HG02642 (cell line): Measurements from ENCODE around the gene ZNF385D.

Experiments
- ATAC-seq: cut with Tn5 transposase; IDR thresholded peaks from one replicate; pipeline ENCODE4 v1.9.1; 2021; ENCODE audit warnings: mild to moderate bottlenecking; ENCODE audit not compliant: unreplicated experiment, poor library complexity

The ZNF385D gene

DNA sequence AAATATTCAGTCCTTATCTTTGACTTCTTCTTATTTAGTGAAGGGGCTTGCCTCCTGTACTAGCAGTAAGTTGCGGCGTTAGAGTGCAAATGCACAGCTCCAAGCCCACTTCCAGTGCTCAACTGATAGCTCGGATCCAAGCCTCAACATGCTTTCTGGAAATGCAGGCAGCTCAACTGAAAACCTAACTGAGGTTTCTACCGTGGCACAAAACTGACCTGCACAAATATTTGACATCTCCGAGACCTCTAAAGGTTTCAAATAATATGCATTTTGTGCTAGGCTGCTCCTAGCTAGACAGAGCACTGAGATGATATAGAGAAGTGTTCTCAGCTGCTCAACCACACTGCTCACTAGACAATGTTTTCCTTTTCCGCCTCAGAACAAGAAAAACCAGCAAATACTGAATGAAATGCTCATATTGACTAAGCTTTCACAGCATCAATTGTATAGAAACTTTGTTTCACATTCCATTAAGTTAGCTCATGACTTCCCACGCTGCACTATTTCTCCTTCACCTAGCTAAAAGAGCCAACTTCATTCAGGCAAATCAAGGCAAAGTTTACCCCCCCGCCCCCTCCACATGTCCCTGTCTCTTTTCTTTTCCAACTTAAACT lies 822 bp downstream of the ZNF385D start:
- no peak for ATAC-seq

DNA sequence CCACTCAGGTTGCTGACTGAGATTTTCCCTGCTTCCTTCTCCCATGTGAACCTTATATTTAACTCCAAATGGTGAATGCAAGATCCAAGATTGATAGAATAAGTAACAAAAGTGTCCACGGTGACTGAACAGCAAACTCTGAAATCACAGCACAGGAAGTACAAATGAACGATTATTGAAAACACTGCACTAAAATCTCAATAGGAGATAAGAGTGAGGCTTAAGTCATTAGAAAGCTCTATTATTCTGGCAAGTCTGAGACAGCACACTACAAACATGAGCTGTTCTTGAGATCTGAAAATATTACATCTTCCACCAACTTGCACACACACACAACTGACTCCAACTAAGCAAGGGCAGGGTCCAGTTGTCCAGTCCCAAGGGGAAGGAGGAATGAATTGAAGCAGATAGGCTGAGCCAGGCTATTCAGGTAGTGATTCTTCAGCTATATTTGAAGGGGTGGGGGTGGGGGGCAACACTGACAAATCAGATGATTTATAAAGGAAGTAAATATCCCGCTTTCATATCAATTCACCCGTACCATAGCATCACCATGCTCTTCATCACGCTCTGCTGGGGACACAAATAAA lies 2.9 kb downstream of the ZNF385D start:
- ATAC-seq: no peak

DNA sequence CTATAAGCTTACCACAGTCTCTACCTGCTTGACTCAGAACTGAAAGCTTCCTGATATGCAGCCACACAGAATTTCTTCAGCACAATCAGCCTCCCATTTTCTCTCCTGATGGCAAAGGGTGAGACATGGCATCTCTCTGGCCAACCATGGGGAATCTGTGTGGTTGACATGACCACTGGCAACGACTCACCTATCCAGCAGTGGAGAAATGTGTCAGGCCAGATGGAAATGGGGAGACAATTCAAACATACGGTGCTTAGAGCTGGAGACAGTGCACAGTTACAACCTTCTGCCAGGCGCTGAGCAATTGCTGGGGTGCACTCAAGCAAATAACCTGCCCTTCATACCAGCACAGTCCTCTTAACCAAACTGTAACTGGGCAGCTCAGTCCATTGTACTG lies 3.6 kb downstream of the ZNF385D start:
- no peak for ATAC-seq

DNA sequence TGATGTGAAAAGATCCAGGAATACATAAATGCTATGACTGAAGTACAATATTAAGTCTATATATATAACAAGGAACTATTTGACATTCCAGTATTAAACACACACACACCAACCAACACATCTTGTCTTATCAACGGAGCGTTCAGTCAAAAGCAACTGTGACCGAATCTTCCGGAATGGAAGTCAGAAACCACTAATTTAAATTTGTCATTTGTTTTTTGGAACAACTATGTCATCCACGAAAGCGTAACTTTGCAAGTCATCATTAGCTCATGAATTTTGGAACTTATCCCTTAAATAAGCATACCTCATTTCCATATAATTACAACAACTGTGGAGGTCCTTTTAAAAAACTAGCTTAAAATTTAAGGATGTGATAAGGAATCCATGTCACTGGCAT lies 5.0 kb downstream of the ZNF385D start:
- no peak for ATAC-seq

DNA sequence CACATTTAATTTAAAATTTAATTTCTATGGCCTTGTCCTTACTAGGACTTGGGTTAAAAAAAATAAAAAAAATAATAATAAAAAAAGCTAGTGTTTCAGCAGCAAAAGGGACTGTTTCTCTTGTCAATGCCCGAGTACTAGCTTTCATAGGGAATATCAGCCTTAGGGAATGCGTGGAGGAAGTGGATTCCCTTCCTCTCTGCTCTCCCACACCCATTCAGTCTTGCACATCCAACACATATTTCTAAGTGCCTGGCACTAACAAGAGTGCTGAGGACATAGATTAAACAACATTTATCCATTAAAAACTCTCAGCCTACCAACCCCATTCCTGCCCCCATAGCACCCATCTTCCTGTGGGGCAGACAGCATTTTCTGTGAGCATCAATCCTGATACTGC lies 6.2 kb downstream of the ZNF385D start:
- ATAC-seq: no peak

DNA sequence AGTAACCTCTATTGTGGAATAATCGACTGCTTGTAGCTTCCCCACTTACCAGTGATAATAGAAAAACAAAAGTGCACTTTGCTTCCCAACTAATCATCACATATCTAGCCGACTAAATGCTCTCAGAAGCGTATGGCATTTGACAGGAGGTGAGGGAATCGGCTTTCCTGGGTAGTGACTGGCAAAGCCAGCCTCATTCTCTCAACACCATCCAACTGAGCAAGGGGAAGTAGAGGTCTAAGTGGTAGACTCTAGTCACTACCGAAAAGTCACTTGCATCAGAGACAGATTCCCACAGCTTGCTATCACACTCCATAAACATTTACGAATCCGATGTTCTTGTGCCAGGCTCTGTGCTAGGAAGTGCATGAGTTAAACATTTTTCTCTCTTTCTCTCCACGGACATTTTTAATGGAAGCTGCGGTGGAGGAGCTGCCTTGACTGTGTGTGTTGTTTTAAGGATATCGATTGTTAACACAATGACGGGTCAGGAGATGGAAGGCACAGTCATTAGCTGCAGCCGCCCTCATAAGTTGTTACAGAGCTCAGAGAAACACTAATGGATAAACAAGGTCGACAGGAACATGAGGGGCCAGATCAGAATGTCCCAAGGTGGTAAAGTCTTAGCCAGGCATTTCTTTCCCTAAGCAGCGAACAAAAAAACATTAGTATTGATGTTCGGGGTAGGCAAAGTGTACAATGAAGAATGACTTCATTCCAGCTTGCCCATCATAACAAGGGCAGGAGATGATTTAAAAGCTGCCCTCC lies 11.9 kb downstream of the ZNF385D start:
- no peak for ATAC-seq

DNA sequence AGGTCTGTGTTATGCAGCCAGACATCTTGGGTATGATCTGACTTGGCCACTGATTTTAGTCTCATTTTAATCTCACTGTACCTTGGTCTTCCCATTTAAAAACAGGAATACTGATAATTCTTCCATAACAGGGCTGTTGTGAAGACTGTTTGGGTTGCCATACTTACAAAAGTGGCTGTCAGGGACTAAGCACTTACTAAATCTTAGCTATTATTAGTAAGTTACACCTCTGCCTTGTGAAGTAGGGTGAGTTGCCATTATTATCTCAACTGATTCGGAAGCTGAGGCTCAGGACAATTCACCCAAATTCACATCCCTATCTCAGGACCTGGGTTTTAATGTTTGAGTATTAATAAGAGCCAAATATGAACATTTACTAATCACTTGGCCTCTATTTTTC lies 12.7 kb downstream of the ZNF385D start:
- no peak for ATAC-seq

DNA sequence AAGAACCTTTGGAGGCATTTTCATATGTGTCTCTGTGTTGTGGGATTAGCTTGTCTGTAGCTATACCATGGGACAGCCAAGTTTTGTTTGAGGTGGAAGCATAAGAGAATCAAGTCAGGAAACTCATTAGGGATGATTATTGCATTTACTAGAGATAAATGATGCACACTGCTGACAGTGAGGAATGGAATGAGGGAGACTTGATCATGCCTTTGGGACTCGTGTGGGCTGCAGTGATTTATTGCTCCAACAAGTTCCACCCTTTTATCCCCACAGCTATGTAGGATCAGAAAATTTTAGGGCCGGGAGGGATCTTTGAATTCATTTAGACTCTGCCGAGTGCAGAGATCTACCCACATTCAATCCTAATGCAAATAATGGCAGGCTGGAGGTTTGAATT lies 16.3 kb downstream of the ZNF385D start:
- ATAC-seq: no peak

DNA sequence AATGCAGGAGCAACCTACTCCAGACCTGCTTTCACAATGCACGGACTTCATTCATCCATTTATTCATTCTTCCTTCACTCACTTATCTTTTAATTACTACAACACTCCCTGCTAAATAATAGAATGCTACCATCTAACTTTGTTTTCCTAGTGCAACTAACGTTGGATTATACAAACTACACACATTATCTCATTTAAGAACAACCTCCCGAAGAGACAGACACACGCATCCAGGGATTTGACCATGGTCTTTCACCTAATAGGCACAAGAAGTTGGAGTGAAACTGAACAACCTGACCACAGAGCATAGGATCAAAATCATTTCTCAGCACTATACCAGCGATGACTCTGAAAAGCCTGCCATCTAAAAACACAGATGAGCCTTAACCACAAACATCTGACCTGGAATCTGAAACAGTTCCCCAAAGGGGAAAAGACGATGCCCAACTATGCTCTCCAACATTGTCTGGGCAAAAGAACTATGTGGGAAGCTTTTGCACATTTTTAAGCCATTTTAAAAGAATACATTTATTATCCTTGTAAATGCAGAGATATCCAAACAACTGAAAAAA lies 21.0 kb downstream of the ZNF385D start:
- ATAC-seq: no peak

DNA sequence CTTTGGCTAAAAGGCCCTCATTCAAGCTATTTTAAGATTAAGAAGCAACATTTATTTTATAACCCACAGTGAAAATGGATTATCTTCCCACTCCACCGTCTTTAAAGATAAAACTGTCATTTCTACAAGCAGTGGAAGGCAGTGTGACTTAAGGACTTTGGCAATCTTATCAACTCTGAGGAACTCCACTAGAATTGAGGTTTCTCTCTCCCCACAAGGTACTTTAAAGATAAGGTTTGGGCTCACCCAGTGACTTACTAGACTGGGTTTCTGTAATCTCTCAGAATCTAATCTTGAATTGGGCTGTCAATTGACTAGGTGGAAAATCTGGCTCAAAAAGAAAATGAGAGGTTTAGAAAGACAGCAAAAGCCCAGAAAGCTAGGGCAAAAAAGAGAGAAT lies 21.7 kb downstream of the ZNF385D start:
- no peak for ATAC-seq

DNA sequence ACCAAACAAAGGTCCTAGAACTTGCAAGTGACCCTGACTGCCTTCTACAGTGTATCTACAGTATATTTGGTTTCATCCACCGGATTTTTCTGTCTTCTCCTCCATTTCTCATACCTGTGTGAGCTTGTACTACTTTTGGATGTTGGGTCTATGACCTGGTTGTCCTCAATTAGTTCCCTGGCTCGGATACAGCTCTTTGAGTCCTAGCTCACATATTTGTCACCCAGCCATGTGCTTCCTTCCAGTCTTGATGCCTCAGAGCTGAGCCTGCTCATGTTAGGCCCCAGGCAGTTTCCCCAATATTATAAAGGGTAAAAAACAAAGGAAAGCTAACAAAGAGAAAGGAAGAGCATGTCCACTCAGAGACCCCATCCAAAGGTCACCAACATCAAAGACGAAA lies 28.2 kb downstream of the ZNF385D start:
- ATAC-seq: no peak

DNA sequence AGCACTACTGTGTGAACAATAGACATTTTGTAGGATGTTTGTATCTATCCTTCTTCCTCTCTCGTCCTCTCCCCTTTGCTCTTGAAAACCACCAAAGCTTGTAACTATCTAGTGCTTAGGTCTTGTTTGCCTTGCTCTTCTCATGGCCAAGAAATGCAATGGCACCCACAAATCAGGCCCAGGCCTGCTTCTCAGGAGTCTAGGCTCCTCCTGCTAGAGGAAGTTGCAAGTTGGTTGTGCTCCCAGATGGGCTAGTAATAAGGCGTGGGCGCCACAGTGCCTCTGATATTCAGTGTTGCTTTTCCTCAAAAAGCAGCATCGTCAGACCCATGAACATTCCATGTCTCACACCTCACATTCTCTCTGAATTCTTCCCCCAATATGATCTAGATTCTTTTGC lies 28.7 kb downstream of the ZNF385D start:
- no peak for ATAC-seq

DNA sequence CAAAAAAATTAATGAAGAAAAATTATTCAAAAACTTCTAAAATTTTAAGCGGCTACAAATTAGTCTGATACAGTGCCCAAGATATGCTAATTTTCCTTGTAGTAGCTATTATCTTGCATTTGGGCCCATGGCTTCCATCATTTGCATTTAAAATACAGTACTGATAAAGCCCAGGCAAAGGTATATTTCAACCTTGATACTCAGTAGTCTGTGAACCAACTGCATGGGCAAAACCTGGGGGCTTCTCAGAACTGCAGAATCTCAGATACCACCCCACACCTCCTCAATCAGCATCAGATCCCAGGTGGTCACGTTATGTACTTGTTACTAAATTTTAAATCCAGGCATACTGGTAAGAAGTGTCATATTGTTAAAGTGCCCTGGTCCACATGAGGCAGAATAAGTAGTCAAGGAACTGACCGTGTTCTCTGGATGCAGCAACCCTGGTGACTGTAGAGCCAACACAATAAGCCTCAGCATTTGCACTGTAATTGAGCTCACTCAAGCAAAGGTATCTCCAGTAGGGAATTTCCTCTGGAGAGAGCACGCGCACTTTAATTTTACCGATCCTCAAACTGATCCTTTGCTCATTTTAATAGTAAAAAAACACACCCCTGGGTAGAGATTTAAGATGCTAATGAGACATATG lies 31.9 kb downstream of the ZNF385D start:
- no peak for ATAC-seq

DNA sequence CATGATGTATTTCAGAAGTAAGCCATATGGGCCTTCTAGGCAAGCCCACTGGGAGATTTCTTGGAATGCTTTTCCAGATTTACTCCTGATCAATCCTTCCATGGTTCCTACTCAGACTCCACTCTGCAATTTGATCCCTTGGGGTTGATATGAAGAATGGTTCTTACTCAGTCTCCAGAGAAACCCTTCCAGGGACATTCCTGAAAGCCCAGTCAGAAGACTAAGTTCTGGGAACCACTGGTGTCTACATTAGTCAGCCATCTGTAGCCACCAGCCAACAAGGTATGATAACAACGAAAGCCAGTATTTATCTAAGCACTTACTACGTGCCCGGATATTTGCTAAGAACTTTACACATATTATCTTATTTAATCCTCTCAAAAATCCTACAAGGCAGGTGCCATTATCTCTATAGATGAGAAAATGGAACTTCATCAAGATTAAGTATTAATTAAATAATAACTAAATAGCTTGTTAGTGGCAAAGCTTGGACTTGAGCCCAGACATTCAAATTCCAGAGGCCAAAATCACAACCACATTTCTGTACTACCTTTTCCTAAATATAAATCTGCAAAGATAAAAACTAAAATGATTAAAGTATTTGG lies 32.7 kb downstream of the ZNF385D start:
- ATAC-seq: no peak

DNA sequence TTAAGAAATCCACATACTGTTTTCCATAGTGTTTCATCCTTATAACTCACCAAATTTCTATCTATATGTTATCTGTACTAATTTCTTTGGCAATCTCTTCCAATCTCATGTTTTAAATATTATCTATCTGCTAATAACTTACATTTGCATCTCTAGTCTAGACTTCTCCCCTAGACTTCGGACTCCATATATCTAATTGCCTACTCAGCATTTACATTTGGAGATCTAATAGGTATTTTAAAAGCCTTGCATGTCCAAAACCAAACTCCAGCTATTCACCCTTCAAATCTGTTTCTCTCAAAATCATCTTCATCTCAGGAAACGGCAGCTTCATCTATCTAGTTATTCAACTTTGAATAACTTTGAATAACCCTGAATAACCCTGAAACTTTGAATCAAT lies 35.3 kb downstream of the ZNF385D start:
- ATAC-seq: no peak

DNA sequence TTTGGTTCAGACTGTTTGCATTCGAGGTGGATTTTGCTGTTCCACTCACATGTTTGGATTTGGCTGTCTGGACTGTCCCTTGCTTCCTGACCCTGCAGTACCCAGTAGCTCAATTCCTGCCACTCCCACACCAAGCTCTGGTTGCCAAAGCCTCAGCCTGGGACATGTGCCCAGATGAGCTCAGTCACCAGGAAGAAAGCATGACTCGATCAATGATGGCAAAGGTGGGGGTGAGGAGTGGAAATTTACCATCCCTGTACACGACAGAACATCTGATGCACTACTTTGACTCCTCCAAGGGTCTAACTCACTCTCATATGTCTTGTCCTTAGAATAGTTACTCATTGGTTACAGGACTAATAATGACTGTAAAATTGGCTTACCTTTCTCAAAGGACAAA lies 45.2 kb downstream of the ZNF385D start:
- no peak for ATAC-seq

DNA sequence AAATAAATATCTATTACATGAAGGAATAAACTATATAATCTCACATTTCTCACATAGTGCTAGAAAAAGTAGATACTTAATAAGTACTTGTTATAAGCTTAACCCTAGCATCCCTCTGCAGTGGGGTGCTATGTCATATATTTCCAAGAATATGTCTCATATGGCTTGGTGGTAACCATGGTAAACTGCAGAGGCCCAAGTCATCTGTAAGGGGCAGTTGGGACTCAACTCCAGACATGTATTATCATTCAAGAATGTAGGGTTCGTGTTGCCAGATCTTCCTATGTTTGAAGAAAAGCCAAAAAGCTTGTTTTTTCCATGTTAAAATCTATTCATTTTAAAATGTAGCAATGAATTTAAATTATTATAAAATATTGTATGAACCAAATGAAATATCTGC lies 46.2 kb downstream of the ZNF385D start:
- no peak for ATAC-seq

DNA sequence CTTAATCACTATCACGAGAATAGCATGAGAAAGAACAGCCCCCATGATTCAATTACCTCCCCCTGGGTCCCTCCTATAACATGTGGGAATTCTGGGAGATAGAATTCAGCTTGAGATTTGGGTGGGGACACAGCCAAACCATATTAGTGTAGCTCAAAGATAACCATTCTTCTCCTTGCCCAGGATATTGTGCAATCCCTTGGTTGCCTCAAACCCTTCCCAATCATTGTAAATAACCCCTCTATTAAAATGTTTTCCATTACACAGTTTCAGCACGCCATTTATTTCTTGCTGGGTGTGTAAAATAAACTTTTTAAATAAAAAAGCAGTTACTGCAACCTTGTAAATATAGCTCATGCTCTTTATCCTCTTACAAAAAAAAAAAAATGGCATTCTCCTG lies 47.7 kb downstream of the ZNF385D start:
- ATAC-seq: no peak

DNA sequence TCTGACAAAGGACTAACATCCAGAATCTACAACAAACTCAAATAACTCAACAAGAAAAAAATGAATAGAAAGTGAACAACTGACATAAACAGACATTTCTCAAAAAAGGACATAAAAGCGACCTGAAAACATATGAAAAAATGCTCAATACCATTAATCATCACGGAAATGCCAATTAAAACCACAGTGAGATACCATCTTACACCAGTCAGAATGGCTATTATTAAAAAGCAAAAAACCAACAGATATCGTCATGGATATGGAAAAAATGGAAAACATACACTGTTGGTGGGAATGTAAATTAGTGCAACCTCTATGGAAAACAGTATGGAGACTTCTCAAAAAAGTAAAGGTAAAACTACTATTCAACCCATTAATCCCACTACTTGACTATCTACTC lies 53.3 kb downstream of the ZNF385D start:
- no peak for ATAC-seq

DNA sequence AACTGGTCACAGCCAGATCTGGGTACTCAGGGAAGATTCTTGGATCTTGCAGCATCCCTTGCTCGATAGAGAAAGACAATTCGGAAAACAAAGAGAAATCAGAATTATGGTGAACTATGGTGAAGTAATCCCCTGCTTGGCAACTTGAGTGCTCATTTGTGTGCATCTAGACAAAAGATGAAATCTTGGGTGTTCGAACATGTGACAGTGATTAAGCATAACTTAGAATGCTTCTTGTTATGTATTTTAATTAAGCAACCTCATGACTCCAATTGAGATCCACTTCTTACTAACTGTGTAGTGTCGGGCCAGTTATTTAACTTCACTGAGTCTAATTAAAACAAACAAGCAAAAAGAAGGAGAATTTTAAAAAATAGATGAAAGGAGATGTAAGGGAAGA lies 56.5 kb downstream of the ZNF385D start:
- no peak for ATAC-seq

DNA sequence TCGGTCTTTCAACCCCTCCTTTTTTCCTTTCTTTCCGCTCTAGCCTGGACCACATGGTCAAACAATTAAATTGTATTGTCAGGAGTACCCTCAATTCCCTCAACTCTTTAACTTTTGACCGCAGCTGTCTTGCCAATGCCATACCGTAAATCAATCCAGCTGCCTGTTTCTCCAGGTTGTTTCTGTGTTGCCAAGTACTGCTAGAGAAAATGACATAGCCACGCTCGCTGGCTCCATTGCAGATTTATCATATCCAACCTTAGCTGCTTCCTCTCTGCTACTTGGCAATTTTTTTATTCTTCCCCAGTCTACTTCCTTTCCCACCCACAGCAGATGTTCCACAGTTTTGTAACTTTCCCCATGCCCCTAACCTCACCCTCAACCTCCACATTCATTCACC lies 60.0 kb downstream of the ZNF385D start:
- no peak for ATAC-seq
